ENCODE results near the gene SACM1L. TPM values are rescaled to one million over a fixed set of nuclear protein-coding genes. Genes with fewer than 3 reads are reported as not detected.

Gene SACM1L
- total RNA-seq, 1 donor from 2014 or later, result 59.2 TPM

- H3K27ac Mint-ChIP-seq (ENCODE audit: unreplicated experiment), result peak overlapping the region; percentile 17
- peak overlapping the region; percentile 14 for H3K4me3 Mint-ChIP-seq (ENCODE audit: unreplicated experiment)
- no peak for DNase-seq
- peaks cover 15% of the 10 kb centered on the region for H3K4me1 Mint-ChIP-seq (ENCODE audit: low read depth, unreplicated experiment)
- H3K36me3 Mint-ChIP-seq (ENCODE audit: unreplicated experiment), result peaks cover 3% of the 10 kb centered on the region
- H3K9me3 Mint-ChIP-seq (ENCODE audit: unreplicated experiment), result no peaks in the 10 kb centered on the region
- H3K27me3 Mint-ChIP-seq (ENCODE audit: unreplicated experiment), result no peaks in the 10 kb centered on the region
- no peak for TF ChIP-seq CTCF (IDR thresholded peaks at IDR 0.05; ENCODE audit: partially characterized antibody, unreplicated experiment)
These were observed 50.8 kb downstream of the SACM1L start for GRCh38 chr3:45739991-45740390.

GRCh38 chr3:45741247-45741646 is 52.1 kb downstream of the SACM1L start:
- peak overlapping the region; percentile 60 for H3K27ac Mint-ChIP-seq (ENCODE audit: unreplicated experiment)
- H3K36me3 Mint-ChIP-seq (ENCODE audit: unreplicated experiment), result no peaks in the 10 kb centered on the region
- DNase-seq, result no peak
- H3K4me1 Mint-ChIP-seq (ENCODE audit: low read depth, unreplicated experiment), result peaks cover 15% of the 10 kb centered on the region
- H3K4me3 Mint-ChIP-seq (ENCODE audit: unreplicated experiment), result no peak overlapping the region
- no peaks in the 10 kb centered on the region for H3K27me3 Mint-ChIP-seq (ENCODE audit: unreplicated experiment)
- TF ChIP-seq CTCF (IDR thresholded peaks at IDR 0.05; ENCODE audit: partially characterized antibody, unreplicated experiment), result no peak
- no peaks in the 10 kb centered on the region for H3K9me3 Mint-ChIP-seq (ENCODE audit: unreplicated experiment)

GRCh38 chr3:45741742-45742460 is 52.7 kb downstream of the SACM1L start:
- H3K27me3 Mint-ChIP-seq (ENCODE audit: unreplicated experiment), result no peaks in the 10 kb centered on the region
- H3K27ac Mint-ChIP-seq (ENCODE audit: unreplicated experiment), result no peak overlapping the region
- no peak for DNase-seq
- no peak for TF ChIP-seq CTCF (IDR thresholded peaks at IDR 0.05; ENCODE audit: partially characterized antibody, unreplicated experiment)
- H3K4me1 Mint-ChIP-seq (ENCODE audit: low read depth, unreplicated experiment), result peaks cover 15% of the 10 kb centered on the region
- no peaks in the 10 kb centered on the region for H3K36me3 Mint-ChIP-seq (ENCODE audit: unreplicated experiment)
- no peak overlapping the region for H3K4me3 Mint-ChIP-seq (ENCODE audit: unreplicated experiment)
- no peaks in the 10 kb centered on the region for H3K9me3 Mint-ChIP-seq (ENCODE audit: unreplicated experiment)

- no peak overlapping the region for H3K27ac Mint-ChIP-seq (ENCODE audit: unreplicated experiment)
- no peaks in the 10 kb centered on the region for H3K9me3 Mint-ChIP-seq (ENCODE audit: unreplicated experiment)
- no peak for DNase-seq
- no peak for TF ChIP-seq CTCF (IDR thresholded peaks at IDR 0.05; ENCODE audit: partially characterized antibody, unreplicated experiment)
- no peak overlapping the region for H3K4me3 Mint-ChIP-seq (ENCODE audit: unreplicated experiment)
- no peaks in the 10 kb centered on the region for H3K27me3 Mint-ChIP-seq (ENCODE audit: unreplicated experiment)
- no peaks in the 10 kb centered on the region for H3K36me3 Mint-ChIP-seq (ENCODE audit: unreplicated experiment)
- peaks cover 15% of the 10 kb centered on the region for H3K4me1 Mint-ChIP-seq (ENCODE audit: low read depth, unreplicated experiment)
These were observed 53.4 kb downstream of the SACM1L start for GRCh38 chr3:45742461-45743089.

GRCh38 chr3:45746165-45746776 is 57.1 kb downstream of the SACM1L start:
- Mint-ChIP-seq H3K4me3 (ENCODE audit: unreplicated experiment) (no peak overlapping the region), H3K9me3 (ENCODE audit: unreplicated experiment) (no peaks in the 10 kb centered on the region), H3K27ac (ENCODE audit: unreplicated experiment) (no peak overlapping the region), H3K36me3 (ENCODE audit: unreplicated experiment) (peaks cover 5% of the 10 kb centered on the region), H3K27me3 (ENCODE audit: unreplicated experiment) (no peaks in the 10 kb centered on the region), H3K4me1 (ENCODE audit: low read depth, unreplicated experiment) (peaks cover under 1% of the 10 kb centered on the region)
- DNase-seq, result no peak
- TF ChIP-seq CTCF (IDR thresholded peaks at IDR 0.05; ENCODE audit: partially characterized antibody, unreplicated experiment), result no peak

Data from glutamatergic neuron (in vitro differentiated cells).